ENCODE measurements around the gene GRK5.

The GRK5 gene

GRCh38 chr10:119360181-119360921, 153.0 kb downstream of the GRK5 start:
- DNase-seq (ENCODE audit: low read depth): peak; percentile 20

- DNase-seq (ENCODE audit: low read depth): no peak
Measured at GRCh38 chr10:119361037-119361436, 153.7 kb downstream of the GRK5 start.

- DNase-seq (ENCODE audit: low read depth): peak; percentile 9
Measured at GRCh38 chr10:119362122-119362521, 154.8 kb downstream of the GRK5 start.

GRCh38 chr10:119364645-119365600, 157.6 kb downstream of the GRK5 start:
- peak; percentile 27 for DNase-seq (ENCODE audit: low read depth)

GRCh38 chr10:119365773-119366599, 158.6 kb downstream of the GRK5 start:
- no peak for DNase-seq (ENCODE audit: low read depth)

GRCh38 chr10:119367841-119368549, 160.6 kb downstream of the GRK5 start:
- DNase-seq (ENCODE audit: low read depth): no peak

- DNase-seq (ENCODE audit: low read depth): no peak
Measured at GRCh38 chr10:119368581-119368980, 161.2 kb downstream of the GRK5 start.

GRCh38 chr10:119368991-119369869, 161.9 kb downstream of the GRK5 start:
- no peak for DNase-seq (ENCODE audit: low read depth)

GRCh38 chr10:119370111-119370741, 162.9 kb downstream of the GRK5 start:
- DNase-seq (ENCODE audit: low read depth): peak; percentile 95

GRCh38 chr10:119370972-119371703, 163.8 kb downstream of the GRK5 start:
- peak; percentile 98 for DNase-seq (ENCODE audit: low read depth)

- DNase-seq (ENCODE audit: low read depth): peak; percentile 22
Measured at GRCh38 chr10:119371704-119372663, 164.6 kb downstream of the GRK5 start.

- no peak for DNase-seq (ENCODE audit: low read depth)
Measured at GRCh38 chr10:119373294-119374102, 166.1 kb downstream of the GRK5 start.

GRCh38 chr10:119374236-119374635, 166.9 kb downstream of the GRK5 start:
- DNase-seq (ENCODE audit: low read depth): no peak

- peak; percentile 16 for DNase-seq (ENCODE audit: low read depth)
Measured at GRCh38 chr10:119375574-119376272, 168.4 kb downstream of the GRK5 start.

- no peak for DNase-seq (ENCODE audit: low read depth)
Measured at GRCh38 chr10:119377451-119377957, 170.1 kb downstream of the GRK5 start.
